Stimulated activated naive CD8-positive, alpha-beta T cell treated with anti-CD3 and anti-CD28 coated beads, Interleukin-15, Interleukin-2, amounts not matched to agents 100 ng/mL and 50 ng/mL, for 24 hours (primary cell): ENCODE data around the gene GOLGA5.
"Not testable (repeated sequence)": the region's sequence is repeated elsewhere in the genome, so short reads cannot be mapped to it uniquely, and the experiment has no call there.

Experiments used
- H3K27ac Mint-ChIP-seq: one replicate; pipeline ENCODE4 v1.8.0; 2021; ENCODE audit warnings: mild to moderate bottlenecking, mixed read lengths
- H3K27me3 Mint-ChIP-seq: one replicate; pipeline ENCODE4 v1.8.0; 2021; ENCODE audit warnings: mixed read lengths
- H3K36me3 Mint-ChIP-seq: one replicate; pipeline ENCODE4 v1.8.0; 2021; ENCODE audit warnings: low read depth, mixed read lengths
- H3K4me1 Mint-ChIP-seq: one replicate; pipeline ENCODE4 v1.8.0; 2021; ENCODE audit warnings: low read depth, mixed read lengths
- H3K4me3 Mint-ChIP-seq: one replicate; pipeline ENCODE4 v1.8.0; 2021; ENCODE audit warnings: mild to moderate bottlenecking, mixed read lengths
- H3K9me3 Mint-ChIP-seq: one replicate; pipeline ENCODE4 v1.8.0; 2021; ENCODE audit warnings: mixed read lengths

Gene GOLGA5, protein sequence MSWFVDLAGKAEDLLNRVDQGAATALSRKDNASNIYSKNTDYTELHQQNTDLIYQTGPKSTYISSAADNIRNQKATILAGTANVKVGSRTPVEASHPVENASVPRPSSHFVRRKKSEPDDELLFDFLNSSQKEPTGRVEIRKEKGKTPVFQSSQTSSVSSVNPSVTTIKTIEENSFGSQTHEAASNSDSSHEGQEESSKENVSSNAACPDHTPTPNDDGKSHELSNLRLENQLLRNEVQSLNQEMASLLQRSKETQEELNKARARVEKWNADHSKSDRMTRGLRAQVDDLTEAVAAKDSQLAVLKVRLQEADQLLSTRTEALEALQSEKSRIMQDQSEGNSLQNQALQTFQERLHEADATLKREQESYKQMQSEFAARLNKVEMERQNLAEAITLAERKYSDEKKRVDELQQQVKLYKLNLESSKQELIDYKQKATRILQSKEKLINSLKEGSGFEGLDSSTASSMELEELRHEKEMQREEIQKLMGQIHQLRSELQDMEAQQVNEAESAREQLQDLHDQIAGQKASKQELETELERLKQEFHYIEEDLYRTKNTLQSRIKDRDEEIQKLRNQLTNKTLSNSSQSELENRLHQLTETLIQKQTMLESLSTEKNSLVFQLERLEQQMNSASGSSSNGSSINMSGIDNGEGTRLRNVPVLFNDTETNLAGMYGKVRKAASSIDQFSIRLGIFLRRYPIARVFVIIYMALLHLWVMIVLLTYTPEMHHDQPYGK

GRCh38 chr14:92793709-92794546 is at the start of gene GOLGA5:
GOLGA5 (plus strand) TSS chr14:92794305; CDS start chr14:92797438, 3,133 bp downstream.
- peaks cover 42% of the 10 kb centered on the region for H3K4me1 Mint-ChIP-seq
- H3K36me3 Mint-ChIP-seq, result peaks cover 26% of the 10 kb centered on the region
- H3K9me3 Mint-ChIP-seq, result peaks cover 18% of the 10 kb centered on the region
- peak within 1 kb of the TSS; percentile 91 for H3K27ac Mint-ChIP-seq
- H3K27me3 Mint-ChIP-seq, result no peaks in the 10 kb centered on the region
- peak within 1 kb of the TSS; percentile 90 for H3K4me3 Mint-ChIP-seq

GRCh38 chr14:92747701-92748258 is 46.3 kb upstream of the GOLGA5 start:
- Mint-ChIP-seq H3K27ac (no peak overlapping the region), H3K4me1 (peaks cover 42% of the 10 kb centered on the region), H3K36me3 (no peaks in the 10 kb centered on the region), H3K4me3 (peak overlapping the region; percentile 77), H3K27me3 (peaks cover 56% of the 10 kb centered on the region), H3K9me3 (no peaks in the 10 kb centered on the region)

GRCh38 chr14:92748259-92749016 is 45.7 kb upstream of the GOLGA5 start, which contains the start of gene LGMN:
LGMN (minus strand) TSS chr14:92748627; CDS start chr14:92732786, 15,841 bp downstream.
- no peaks in the 10 kb centered on the region for H3K9me3 Mint-ChIP-seq
- peak within 1 kb of the TSS; percentile 38 for H3K27ac Mint-ChIP-seq
- no peaks in the 10 kb centered on the region for H3K36me3 Mint-ChIP-seq
- H3K27me3 Mint-ChIP-seq, result peaks cover 56% of the 10 kb centered on the region
- H3K4me1 Mint-ChIP-seq, result peaks cover 42% of the 10 kb centered on the region
- H3K4me3 Mint-ChIP-seq, result peak within 1 kb of the TSS; percentile 77

GRCh38 chr14:92750222-92750728 is 43.8 kb upstream of the GOLGA5 start:
- Mint-ChIP-seq H3K4me1 (peaks cover 42% of the 10 kb centered on the region), H3K4me3 (peak overlapping the region; percentile 74), H3K27me3 (peaks cover 53% of the 10 kb centered on the region)
- H3K9me3 Mint-ChIP-seq, H3K36me3 Mint-ChIP-seq, H3K27ac Mint-ChIP-seq: not testable (repeated sequence)

DNA sequence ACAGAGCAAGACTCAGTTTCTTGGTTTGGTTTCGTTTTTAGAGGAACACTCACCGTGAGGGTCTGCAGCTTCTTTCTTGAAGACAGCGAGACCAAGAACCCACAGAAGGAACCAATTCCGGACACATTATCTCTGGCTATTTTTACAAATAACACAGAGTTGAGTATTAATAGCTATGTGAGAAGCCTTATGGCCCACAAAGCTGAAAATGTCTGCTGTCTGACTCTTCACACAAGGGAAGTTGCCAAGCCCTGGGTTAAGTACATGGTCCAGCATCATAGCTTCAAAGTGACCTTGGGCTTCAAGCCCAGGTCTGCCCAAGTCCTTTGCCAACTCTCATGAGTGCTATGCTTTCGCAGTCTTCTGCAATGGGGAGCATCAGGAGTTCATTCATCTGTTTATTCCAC is 43.1 kb upstream of the GOLGA5 start:
- Mint-ChIP-seq H3K4me1 (peaks cover 42% of the 10 kb centered on the region), H3K27me3 (peaks cover 49% of the 10 kb centered on the region), H3K4me3 (peak overlapping the region; percentile 10), H3K36me3 (no peaks in the 10 kb centered on the region), H3K9me3 (no peaks in the 10 kb centered on the region), H3K27ac (no peak overlapping the region)

DNA sequence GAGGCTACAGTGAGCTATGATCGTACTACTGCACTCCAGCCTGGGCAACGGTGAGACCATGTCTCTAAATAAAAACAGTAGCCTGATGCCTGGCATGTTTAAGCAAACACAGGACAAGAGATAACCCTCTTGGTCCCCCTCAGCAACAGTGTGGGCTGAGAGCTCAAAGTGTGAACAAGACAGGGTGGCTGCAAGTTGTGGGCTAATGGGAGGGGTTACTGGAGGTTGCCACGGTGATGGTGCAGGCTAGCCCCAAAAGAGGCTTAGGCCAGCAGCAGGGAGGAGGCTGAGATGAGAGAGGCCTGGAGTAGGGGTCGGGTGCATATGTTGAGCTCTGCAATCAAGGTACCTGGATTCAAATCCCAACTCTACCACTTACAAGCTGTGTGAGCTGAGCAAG is 42.3 kb upstream of the GOLGA5 start:
- no peaks in the 10 kb centered on the region for H3K9me3 Mint-ChIP-seq
- H3K36me3 Mint-ChIP-seq, result no peaks in the 10 kb centered on the region
- peaks cover 43% of the 10 kb centered on the region for H3K27me3 Mint-ChIP-seq
- peaks cover 42% of the 10 kb centered on the region for H3K4me1 Mint-ChIP-seq
- no peak overlapping the region for H3K27ac Mint-ChIP-seq
- H3K4me3 Mint-ChIP-seq, result no peak overlapping the region

GRCh38 chr14:92753250-92753649 is 40.9 kb upstream of the GOLGA5 start:
- peaks cover 31% of the 10 kb centered on the region for H3K27me3 Mint-ChIP-seq
- no peak overlapping the region for H3K4me3 Mint-ChIP-seq
- peaks cover 6% of the 10 kb centered on the region for H3K9me3 Mint-ChIP-seq
- H3K27ac Mint-ChIP-seq, result no peak overlapping the region
- H3K36me3 Mint-ChIP-seq, result no peaks in the 10 kb centered on the region
- H3K4me1 Mint-ChIP-seq, result peaks cover 28% of the 10 kb centered on the region

- H3K27me3 Mint-ChIP-seq, result peaks cover 14% of the 10 kb centered on the region
- no peaks in the 10 kb centered on the region for H3K36me3 Mint-ChIP-seq
- H3K9me3 Mint-ChIP-seq, result peaks cover 8% of the 10 kb centered on the region
- H3K4me3 Mint-ChIP-seq, result no peak overlapping the region
- H3K4me1 Mint-ChIP-seq, result peaks cover 25% of the 10 kb centered on the region
- H3K27ac Mint-ChIP-seq, result no peak overlapping the region
Measured at GRCh38 chr14:92754966-92755365, 39.1 kb upstream of the GOLGA5 start.

- no peaks in the 10 kb centered on the region for H3K36me3 Mint-ChIP-seq
- H3K27me3 Mint-ChIP-seq, result peaks cover 14% of the 10 kb centered on the region
- H3K4me3 Mint-ChIP-seq, result no peak overlapping the region
- peaks cover 25% of the 10 kb centered on the region for H3K4me1 Mint-ChIP-seq
- no peak overlapping the region for H3K27ac Mint-ChIP-seq
- H3K9me3 Mint-ChIP-seq, result peaks cover 8% of the 10 kb centered on the region
Measured at GRCh38 chr14:92755495-92755894, 38.6 kb upstream of the GOLGA5 start.

- no peaks in the 10 kb centered on the region for H3K36me3 Mint-ChIP-seq
- H3K27me3 Mint-ChIP-seq, result peaks cover 16% of the 10 kb centered on the region
- no peak overlapping the region for H3K4me3 Mint-ChIP-seq
Measured at GRCh38 chr14:92756446-92756845, 37.7 kb upstream of the GOLGA5 start.

DNA sequence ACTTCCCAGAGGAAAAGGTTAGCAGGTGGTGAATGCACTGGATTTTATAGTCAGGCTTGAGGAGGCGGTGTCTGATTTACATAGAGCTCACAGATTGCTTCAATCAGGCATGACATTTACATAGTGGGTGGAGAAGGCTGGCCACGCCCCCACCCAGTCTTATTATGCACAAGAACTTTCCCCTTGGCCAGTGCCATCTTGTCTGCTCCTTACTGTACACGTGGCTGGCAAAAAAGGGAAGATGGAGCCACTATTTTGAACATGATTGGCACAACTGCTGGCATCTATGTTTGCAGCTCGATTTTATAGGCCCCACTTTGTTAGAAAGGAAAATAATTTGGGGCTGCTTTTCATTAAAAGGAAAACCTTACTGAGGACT is 34.8 kb upstream of the GOLGA5 start:
- Mint-ChIP-seq H3K9me3 (peaks cover 8% of the 10 kb centered on the region), H3K27me3 (peaks cover 30% of the 10 kb centered on the region), H3K4me3 (no peak overlapping the region), H3K27ac (no peak overlapping the region), H3K36me3 (no peaks in the 10 kb centered on the region), H3K4me1 (peaks cover 21% of the 10 kb centered on the region)

More at GRCh38 chr14:92756446-92756845, 37.7 kb upstream of the GOLGA5 start:
- Mint-ChIP-seq H3K9me3 (peaks cover 8% of the 10 kb centered on the region), H3K4me1 (peaks cover 21% of the 10 kb centered on the region), H3K27ac (no peak overlapping the region)

- Mint-ChIP-seq H3K4me1 (peaks cover 21% of the 10 kb centered on the region), H3K27me3 (peaks cover 34% of the 10 kb centered on the region), H3K9me3 (peaks cover 8% of the 10 kb centered on the region), H3K36me3 (no peaks in the 10 kb centered on the region), H3K27ac (no peak overlapping the region), H3K4me3 (peak overlapping the region; percentile 5)
Measured at GRCh38 chr14:92759679-92760523, 34.2 kb upstream of the GOLGA5 start.

DNA sequence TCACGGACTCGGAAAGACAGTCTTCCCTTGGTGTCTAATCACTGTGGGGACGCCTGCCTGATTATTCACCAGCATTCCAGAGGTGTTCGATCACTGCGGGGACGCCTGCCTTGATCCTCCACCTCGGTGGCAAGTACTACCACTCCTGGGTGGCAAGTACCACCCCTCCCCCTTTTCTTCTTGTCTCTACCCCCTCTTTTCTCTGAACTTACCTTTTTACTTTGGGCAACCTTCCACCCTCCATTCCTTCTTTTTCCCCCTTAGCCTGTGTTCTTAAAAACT is 33.6 kb upstream of the GOLGA5 start:
- Mint-ChIP-seq H3K4me1 (peaks cover 21% of the 10 kb centered on the region), H3K9me3 (peaks cover 8% of the 10 kb centered on the region), H3K27me3 (peaks cover 36% of the 10 kb centered on the region), H3K36me3 (no peaks in the 10 kb centered on the region), H3K4me3 (peak overlapping the region; percentile 5), H3K27ac (no peak overlapping the region)
